ENCODE data around the gene MBD3. TPM values are rescaled to one million over a fixed set of nuclear protein-coding genes. Genes with fewer than 3 reads are reported as not detected.

Gene MBD3
- total and polyA plus RNA-seq, 5 donors from 2014 or later: 4.8 to 39.7 (median 5.8) TPM

- H3K4me1 ChIP-seq (ENCODE audit: control insufficient read depth, insufficient read depth, low read length, poor library complexity, severe bottlenecking): peaks cover 7% of the 10 kb centered on the region
- H3K9me3 Mint-ChIP-seq: no peaks in the 10 kb centered on the region
- peaks cover 13% of the 10 kb centered on the region for H3K36me3 Mint-ChIP-seq
- peaks cover 14% of the 10 kb centered on the region for H3K36me3 ChIP-seq (ENCODE audit: control insufficient read depth, insufficient read depth, low read length)
- H3K9me3 ChIP-seq (ENCODE audit: control insufficient read depth in 2 of 2, low read length in 2 of 2): no peaks in the 10 kb centered on the region
- peaks cover 0 to 14% (median 9%) of the 10 kb centered on the region in 4 donors for H3K4me1 Mint-ChIP-seq
- no peak overlapping the region for H3K4me3 Mint-ChIP-seq
- DNase-seq (peak in 2 of 3 donors; percentile 18 to 42), ATAC-seq (ENCODE audit: low read depth in 2 of 2) (peak in 1 of 2 donors; percentile 62)
- no peak overlapping the region for H3K27ac ChIP-seq (ENCODE audit: insufficient read depth, low read length, poor library complexity, severe bottlenecking)
- peak overlapping the region in 1 of 3 donors; percentile 93 for H3K27ac Mint-ChIP-seq
- H3K27me3 ChIP-seq (ENCODE audit: control insufficient read depth, insufficient read depth, low read length): no peaks in the 10 kb centered on the region
- no peak overlapping the region for H3K4me3 ChIP-seq (ENCODE audit: low read depth, low read length)
- H3K27me3 Mint-ChIP-seq: no peaks in the 10 kb centered on the region
These were observed 25.8 kb upstream of the MBD3 start for GRCh38 chr19:1618157-1619093.

- Mint-ChIP-seq H3K9me3 (no peaks in the 10 kb centered on the region), H3K27ac (peak overlapping the region; percentile 39 to 61 (median 55)), H3K4me3 (no peak overlapping the region), H3K36me3 (peaks cover 11% of the 10 kb centered on the region), H3K27me3 (no peaks in the 10 kb centered on the region), H3K4me1 (peaks cover 0 to 14% (median 9%) of the 10 kb centered on the region in 4 donors)
- H3K36me3 ChIP-seq (ENCODE audit: control insufficient read depth, insufficient read depth, low read length): peaks cover 27% of the 10 kb centered on the region
- H3K9me3 ChIP-seq (ENCODE audit: control insufficient read depth in 2 of 2, low read length in 2 of 2): no peaks in the 10 kb centered on the region
- no peaks in the 10 kb centered on the region for H3K27me3 ChIP-seq (ENCODE audit: control insufficient read depth, insufficient read depth, low read length)
- no peak overlapping the region for H3K27ac ChIP-seq (ENCODE audit: insufficient read depth, low read length, poor library complexity, severe bottlenecking)
- peaks cover 7% of the 10 kb centered on the region for H3K4me1 ChIP-seq (ENCODE audit: control insufficient read depth, insufficient read depth, low read length, poor library complexity, severe bottlenecking)
- H3K4me3 ChIP-seq (ENCODE audit: low read depth, low read length): no peak overlapping the region
- DNase-seq (peak in 1 of 3 donors; percentile 28), ATAC-seq (ENCODE audit: low read depth in 2 of 2) (no peak)
These were observed 24.2 kb upstream of the MBD3 start for GRCh38 chr19:1616875-1617274.

GRCh38 chr19:1616396-1616795 is 23.7 kb upstream of the MBD3 start:
- H3K27ac ChIP-seq (ENCODE audit: insufficient read depth, low read length, poor library complexity, severe bottlenecking): no peak overlapping the region
- Mint-ChIP-seq H3K27me3 (no peaks in the 10 kb centered on the region), H3K4me3 (no peak overlapping the region), H3K36me3 (peaks cover 11% of the 10 kb centered on the region), H3K27ac (peak overlapping the region in 2 of 3 donors; percentile 48 to 61), H3K4me1 (peaks cover 0 to 14% (median 9%) of the 10 kb centered on the region in 4 donors), H3K9me3 (no peaks in the 10 kb centered on the region)
- no peak overlapping the region for H3K4me3 ChIP-seq (ENCODE audit: low read depth, low read length)
- peaks cover 29% of the 10 kb centered on the region for H3K36me3 ChIP-seq (ENCODE audit: control insufficient read depth, insufficient read depth, low read length)
- peaks cover 7% of the 10 kb centered on the region for H3K4me1 ChIP-seq (ENCODE audit: control insufficient read depth, insufficient read depth, low read length, poor library complexity, severe bottlenecking)
- DNase-seq (no peak), ATAC-seq (ENCODE audit: low read depth in 2 of 2) (no peak)
- no peaks in the 10 kb centered on the region for H3K9me3 ChIP-seq (ENCODE audit: control insufficient read depth in 2 of 2, low read length in 2 of 2)
- H3K27me3 ChIP-seq (ENCODE audit: control insufficient read depth, insufficient read depth, low read length): no peaks in the 10 kb centered on the region

GRCh38 chr19:1615156-1615765 is 22.6 kb upstream of the MBD3 start:
- no peaks in the 10 kb centered on the region for H3K9me3 ChIP-seq (ENCODE audit: control insufficient read depth in 2 of 2, low read length in 2 of 2)
- H3K4me1 Mint-ChIP-seq: peaks cover 0 to 15% (median 9%) of the 10 kb centered on the region in 4 donors
- H3K4me1 ChIP-seq (ENCODE audit: control insufficient read depth, insufficient read depth, low read length, poor library complexity, severe bottlenecking): peaks cover 7% of the 10 kb centered on the region
- H3K9me3 Mint-ChIP-seq: no peaks in the 10 kb centered on the region
- no peak overlapping the region for H3K27ac ChIP-seq (ENCODE audit: insufficient read depth, low read length, poor library complexity, severe bottlenecking)
- peaks cover 11% of the 10 kb centered on the region for H3K36me3 Mint-ChIP-seq
- peak overlapping the region in 1 of 3 donors; percentile 43 for H3K27ac Mint-ChIP-seq
- peaks cover 32% of the 10 kb centered on the region for H3K36me3 ChIP-seq (ENCODE audit: control insufficient read depth, insufficient read depth, low read length)
- H3K27me3 ChIP-seq (ENCODE audit: control insufficient read depth, insufficient read depth, low read length): no peaks in the 10 kb centered on the region
- DNase-seq: no peak
- no peaks in the 10 kb centered on the region for H3K27me3 Mint-ChIP-seq
- H3K4me3 Mint-ChIP-seq: no peak overlapping the region
- ATAC-seq (ENCODE audit: low read depth in 2 of 2): no peak
- H3K4me3 ChIP-seq (ENCODE audit: low read depth, low read length): no peak overlapping the region

GRCh38 chr19:1613808-1614570 is 21.3 kb upstream of the MBD3 start:
- Mint-ChIP-seq H3K27ac (peak overlapping the region in 1 of 3 donors; percentile 25), H3K27me3 (no peaks in the 10 kb centered on the region), H3K36me3 (peaks cover 11% of the 10 kb centered on the region), H3K4me3 (no peak overlapping the region), H3K9me3 (no peaks in the 10 kb centered on the region), H3K4me1 (peaks cover 0 to 25% (median 14%) of the 10 kb centered on the region in 4 donors)
- Histone ChIP-seq H3K36me3 (ENCODE audit: control insufficient read depth, insufficient read depth, low read length) (peaks cover 32% of the 10 kb centered on the region), H3K4me1 (ENCODE audit: control insufficient read depth, insufficient read depth, low read length, poor library complexity, severe bottlenecking) (peaks cover 17% of the 10 kb centered on the region), H3K4me3 (ENCODE audit: low read depth, low read length) (no peak overlapping the region), H3K27me3 (ENCODE audit: control insufficient read depth, insufficient read depth, low read length) (no peaks in the 10 kb centered on the region), H3K27ac (ENCODE audit: insufficient read depth, low read length, poor library complexity, severe bottlenecking) (no peak overlapping the region), H3K9me3 (ENCODE audit: control insufficient read depth in 2 of 2, low read length in 2 of 2) (no peaks in the 10 kb centered on the region)
- no peak for ATAC-seq (ENCODE audit: low read depth in 2 of 2)
- DNase-seq: no peak

GRCh38 chr19:1613146-1613545 is 20.5 kb upstream of the MBD3 start:
- Mint-ChIP-seq H3K9me3 (no peaks in the 10 kb centered on the region), H3K27me3 (no peaks in the 10 kb centered on the region), H3K36me3 (peaks cover 11% of the 10 kb centered on the region), H3K27ac (no peak overlapping the region), H3K4me3 (no peak overlapping the region), H3K4me1 (peaks cover 0 to 26% (median 16%) of the 10 kb centered on the region in 4 donors)
- H3K4me3 ChIP-seq (ENCODE audit: low read depth, low read length): no peak overlapping the region
- H3K4me1 ChIP-seq (ENCODE audit: control insufficient read depth, insufficient read depth, low read length, poor library complexity, severe bottlenecking): peaks cover 25% of the 10 kb centered on the region
- H3K27ac ChIP-seq (ENCODE audit: insufficient read depth, low read length, poor library complexity, severe bottlenecking): no peak overlapping the region
- DNase-seq (no peak), ATAC-seq (ENCODE audit: low read depth in 2 of 2) (no peak)
- no peaks in the 10 kb centered on the region for H3K27me3 ChIP-seq (ENCODE audit: control insufficient read depth, insufficient read depth, low read length)
- H3K36me3 ChIP-seq (ENCODE audit: control insufficient read depth, insufficient read depth, low read length): peaks cover 32% of the 10 kb centered on the region
- no peaks in the 10 kb centered on the region for H3K9me3 ChIP-seq (ENCODE audit: control insufficient read depth in 2 of 2, low read length in 2 of 2)

Measured in CD4-positive, CD25-positive, alpha-beta regulatory T cell (primary cell).